ENCODE data around the gene DLG2. TPM values are rescaled to one million over a fixed set of nuclear protein-coding genes. Genes with fewer than 3 reads are reported as not detected.

The DLG2 gene
- total RNA-seq, 1 experiment from 2014 or later: 17.5 TPM

DNA sequence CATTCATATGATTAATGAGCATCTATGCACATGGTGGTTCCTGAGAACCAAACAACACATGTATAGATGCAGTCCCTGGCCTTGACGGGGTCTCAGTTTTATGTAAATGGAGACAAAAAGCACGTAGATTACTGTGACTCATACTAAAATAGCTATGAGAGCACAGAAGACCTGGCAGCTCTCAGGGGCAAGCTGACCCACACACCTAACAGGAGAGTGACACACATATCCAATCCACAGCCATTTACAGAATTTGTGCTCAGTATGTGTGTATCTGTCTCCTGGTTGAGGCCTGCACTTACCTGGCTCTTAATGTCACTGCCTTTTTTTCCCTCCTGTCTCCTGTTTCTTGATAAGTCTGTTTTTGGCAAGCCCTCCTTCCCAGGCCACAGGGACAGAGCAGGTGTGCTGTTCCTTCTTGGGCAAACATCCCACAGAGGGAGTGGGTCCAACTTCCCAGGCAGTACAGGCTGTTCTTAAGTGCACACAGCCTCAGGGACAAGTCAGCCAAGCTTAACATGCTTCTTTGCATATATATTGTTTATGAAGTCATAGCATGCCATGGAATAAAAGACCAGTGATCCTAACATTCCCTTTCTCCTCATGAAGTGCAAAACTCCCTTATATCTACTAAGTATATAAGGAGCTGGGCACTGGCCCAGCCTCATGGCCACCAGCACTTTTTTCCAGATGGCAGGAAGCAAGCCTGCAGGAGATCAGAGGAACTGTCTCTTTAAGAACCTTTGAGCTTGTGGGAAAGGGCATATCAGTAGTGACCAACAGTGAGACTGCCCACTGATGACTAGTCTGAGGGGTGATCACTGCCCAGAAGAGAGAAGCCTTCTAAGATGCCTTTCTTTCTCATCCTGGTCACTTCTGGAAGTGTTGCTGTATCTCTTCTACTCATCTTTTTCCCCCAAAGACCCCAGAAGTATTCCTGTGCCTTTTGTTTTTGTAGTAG is 2216.3 kb downstream of the DLG2 start:
- H3K27me3 Mint-ChIP-seq (ENCODE audit: low read depth): no peaks in the 10 kb centered on the region
- H3K9me3 Mint-ChIP-seq: peaks cover 17% of the 10 kb centered on the region
- DNase-seq (ENCODE audit: low spot score): no peak
- no peak overlapping the region for H3K4me3 Mint-ChIP-seq
- TF ChIP-seq, protein P1, sequence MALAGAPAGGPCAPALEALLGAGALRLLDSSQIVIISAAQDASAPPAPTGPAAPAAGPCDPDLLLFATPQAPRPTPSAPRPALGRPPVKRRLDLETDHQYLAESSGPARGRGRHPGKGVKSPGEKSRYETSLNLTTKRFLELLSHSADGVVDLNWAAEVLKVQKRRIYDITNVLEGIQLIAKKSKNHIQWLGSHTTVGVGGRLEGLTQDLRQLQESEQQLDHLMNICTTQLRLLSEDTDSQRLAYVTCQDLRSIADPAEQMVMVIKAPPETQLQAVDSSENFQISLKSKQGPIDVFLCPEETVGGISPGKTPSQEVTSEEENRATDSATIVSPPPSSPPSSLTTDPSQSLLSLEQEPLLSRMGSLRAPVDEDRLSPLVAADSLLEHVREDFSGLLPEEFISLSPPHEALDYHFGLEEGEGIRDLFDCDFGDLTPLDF (CRISPR knock-in tag; IDR thresholded peaks at IDR 0.05): no peak
- CTCF ChIA-PET: interaction anchor here (0.6 to 1.2 kb wide), 3 partner anchors 13 to 312 kb away, joined by 3 to 6 read pairs (median 3); no protein-coding TSS in a partner anchor
- POLR2A ChIA-PET: no interaction called here
- H3K36me3 Mint-ChIP-seq: no peaks in the 10 kb centered on the region
- H3K4me1 Mint-ChIP-seq: peaks cover 8% of the 10 kb centered on the region; the same call in 1 of the 2 replicates
- H3K27ac Mint-ChIP-seq: no peak overlapping the region
- peak; percentile 76 for ATAC-seq

DNA sequence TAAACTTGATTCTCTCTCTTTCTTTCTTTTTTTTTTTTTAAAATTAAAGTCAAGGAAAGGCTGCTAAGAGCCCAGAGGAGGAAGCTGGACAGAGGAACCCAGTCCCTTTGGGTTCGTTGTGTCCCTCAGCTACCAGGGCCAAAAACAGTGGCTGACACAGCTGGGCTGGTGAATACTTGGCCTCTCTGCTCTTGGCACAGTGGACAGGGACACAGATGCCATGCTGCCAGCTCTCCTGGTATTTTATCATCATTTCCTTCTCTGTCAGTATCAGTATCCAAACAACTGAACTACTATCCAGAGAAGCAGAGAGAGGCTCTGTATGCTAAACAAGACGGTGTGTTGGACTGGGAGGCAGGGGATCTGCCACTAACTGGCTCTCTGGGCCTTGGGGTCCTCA is 2217.3 kb downstream of the DLG2 start:
- H3K4me1 Mint-ChIP-seq: peaks cover 8% of the 10 kb centered on the region; the same call in 1 of the 2 replicates
- H3K9me3 Mint-ChIP-seq: peaks cover 11% of the 10 kb centered on the region
- no peaks in the 10 kb centered on the region for H3K27me3 Mint-ChIP-seq (ENCODE audit: low read depth)
- no peaks in the 10 kb centered on the region for H3K36me3 Mint-ChIP-seq
- no peak overlapping the region for H3K4me3 Mint-ChIP-seq
- ATAC-seq (no peak), DNase-seq (ENCODE audit: low spot score) (no peak)
- ChIA-PET POLR2A (no interaction called here), CTCF (interaction anchor here (1.6 kb wide), 1 partner anchor 117 kb away, joined by 4 read pairs; no protein-coding TSS in a partner anchor)
- no peak overlapping the region for H3K27ac Mint-ChIP-seq
- TF ChIP-seq, protein P2, sequence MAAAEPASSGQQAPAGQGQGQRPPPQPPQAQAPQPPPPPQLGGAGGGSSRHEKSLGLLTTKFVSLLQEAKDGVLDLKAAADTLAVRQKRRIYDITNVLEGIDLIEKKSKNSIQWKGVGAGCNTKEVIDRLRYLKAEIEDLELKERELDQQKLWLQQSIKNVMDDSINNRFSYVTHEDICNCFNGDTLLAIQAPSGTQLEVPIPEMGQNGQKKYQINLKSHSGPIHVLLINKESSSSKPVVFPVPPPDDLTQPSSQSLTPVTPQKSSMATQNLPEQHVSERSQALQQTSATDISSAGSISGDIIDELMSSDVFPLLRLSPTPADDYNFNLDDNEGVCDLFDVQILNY (CRISPR knock-in tag; IDR thresholded peaks at IDR 0.05): no peak
- TF ChIP-seq RORB (CRISPR knock-in tag; IDR thresholded peaks at IDR 0.05) (no peak), ZNF138 (CRISPR knock-in tag; conservative IDR thresholded peaks at IDR 0.05) (no peak), CREM (CRISPR knock-in tag; IDR thresholded peaks at IDR 0.05) (no peak)
- TF ChIP-seq, protein P3, sequence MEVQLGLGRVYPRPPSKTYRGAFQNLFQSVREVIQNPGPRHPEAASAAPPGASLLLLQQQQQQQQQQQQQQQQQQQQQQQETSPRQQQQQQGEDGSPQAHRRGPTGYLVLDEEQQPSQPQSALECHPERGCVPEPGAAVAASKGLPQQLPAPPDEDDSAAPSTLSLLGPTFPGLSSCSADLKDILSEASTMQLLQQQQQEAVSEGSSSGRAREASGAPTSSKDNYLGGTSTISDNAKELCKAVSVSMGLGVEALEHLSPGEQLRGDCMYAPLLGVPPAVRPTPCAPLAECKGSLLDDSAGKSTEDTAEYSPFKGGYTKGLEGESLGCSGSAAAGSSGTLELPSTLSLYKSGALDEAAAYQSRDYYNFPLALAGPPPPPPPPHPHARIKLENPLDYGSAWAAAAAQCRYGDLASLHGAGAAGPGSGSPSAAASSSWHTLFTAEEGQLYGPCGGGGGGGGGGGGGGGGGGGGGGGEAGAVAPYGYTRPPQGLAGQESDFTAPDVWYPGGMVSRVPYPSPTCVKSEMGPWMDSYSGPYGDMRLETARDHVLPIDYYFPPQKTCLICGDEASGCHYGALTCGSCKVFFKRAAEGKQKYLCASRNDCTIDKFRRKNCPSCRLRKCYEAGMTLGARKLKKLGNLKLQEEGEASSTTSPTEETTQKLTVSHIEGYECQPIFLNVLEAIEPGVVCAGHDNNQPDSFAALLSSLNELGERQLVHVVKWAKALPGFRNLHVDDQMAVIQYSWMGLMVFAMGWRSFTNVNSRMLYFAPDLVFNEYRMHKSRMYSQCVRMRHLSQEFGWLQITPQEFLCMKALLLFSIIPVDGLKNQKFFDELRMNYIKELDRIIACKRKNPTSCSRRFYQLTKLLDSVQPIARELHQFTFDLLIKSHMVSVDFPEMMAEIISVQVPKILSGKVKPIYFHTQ (CRISPR knock-in tag; IDR thresholded peaks at IDR 0.05): no peak

DNA sequence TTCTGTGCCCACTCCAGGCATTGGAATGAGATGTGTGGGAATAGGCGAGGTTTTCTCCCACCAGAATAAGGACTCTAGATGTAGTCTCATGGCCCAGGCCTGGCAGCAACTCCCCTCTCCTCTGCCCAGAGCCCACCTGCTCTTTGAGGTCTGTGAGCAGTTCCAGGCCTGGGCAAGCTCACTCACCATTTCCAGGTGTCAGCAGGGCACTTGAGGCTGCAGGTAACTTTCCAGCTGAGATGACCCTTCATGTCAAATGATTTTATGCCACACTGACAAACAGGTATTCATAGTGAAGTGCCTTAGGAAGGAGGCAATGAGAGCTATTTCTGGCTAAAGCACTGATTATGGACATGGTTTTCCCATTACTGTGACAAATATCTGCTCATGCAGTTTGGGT is 2217.7 kb downstream of the DLG2 start:
- Mint-ChIP-seq H3K4me3 (no peak overlapping the region), H3K36me3 (no peaks in the 10 kb centered on the region), H3K27ac (no peak overlapping the region), H3K9me3 (peaks cover 7% of the 10 kb centered on the region), H3K4me1 (peaks cover 8% of the 10 kb centered on the region; the same call in 1 of the 2 replicates), H3K27me3 (ENCODE audit: low read depth) (no peaks in the 10 kb centered on the region)
- ChIA-PET CTCF (interaction anchor here (0.6 to 1.6 kb wide), 2 partner anchors 117 to 925 kb away, joined by 3 to 4 read pairs; no protein-coding TSS in a partner anchor), POLR2A (no interaction called here)
- ATAC-seq (no peak), DNase-seq (ENCODE audit: low spot score) (no peak)
- TF ChIP-seq, protein P2 (CRISPR knock-in tag; IDR thresholded peaks at IDR 0.05): no peak
- TF ChIP-seq, protein P4, sequence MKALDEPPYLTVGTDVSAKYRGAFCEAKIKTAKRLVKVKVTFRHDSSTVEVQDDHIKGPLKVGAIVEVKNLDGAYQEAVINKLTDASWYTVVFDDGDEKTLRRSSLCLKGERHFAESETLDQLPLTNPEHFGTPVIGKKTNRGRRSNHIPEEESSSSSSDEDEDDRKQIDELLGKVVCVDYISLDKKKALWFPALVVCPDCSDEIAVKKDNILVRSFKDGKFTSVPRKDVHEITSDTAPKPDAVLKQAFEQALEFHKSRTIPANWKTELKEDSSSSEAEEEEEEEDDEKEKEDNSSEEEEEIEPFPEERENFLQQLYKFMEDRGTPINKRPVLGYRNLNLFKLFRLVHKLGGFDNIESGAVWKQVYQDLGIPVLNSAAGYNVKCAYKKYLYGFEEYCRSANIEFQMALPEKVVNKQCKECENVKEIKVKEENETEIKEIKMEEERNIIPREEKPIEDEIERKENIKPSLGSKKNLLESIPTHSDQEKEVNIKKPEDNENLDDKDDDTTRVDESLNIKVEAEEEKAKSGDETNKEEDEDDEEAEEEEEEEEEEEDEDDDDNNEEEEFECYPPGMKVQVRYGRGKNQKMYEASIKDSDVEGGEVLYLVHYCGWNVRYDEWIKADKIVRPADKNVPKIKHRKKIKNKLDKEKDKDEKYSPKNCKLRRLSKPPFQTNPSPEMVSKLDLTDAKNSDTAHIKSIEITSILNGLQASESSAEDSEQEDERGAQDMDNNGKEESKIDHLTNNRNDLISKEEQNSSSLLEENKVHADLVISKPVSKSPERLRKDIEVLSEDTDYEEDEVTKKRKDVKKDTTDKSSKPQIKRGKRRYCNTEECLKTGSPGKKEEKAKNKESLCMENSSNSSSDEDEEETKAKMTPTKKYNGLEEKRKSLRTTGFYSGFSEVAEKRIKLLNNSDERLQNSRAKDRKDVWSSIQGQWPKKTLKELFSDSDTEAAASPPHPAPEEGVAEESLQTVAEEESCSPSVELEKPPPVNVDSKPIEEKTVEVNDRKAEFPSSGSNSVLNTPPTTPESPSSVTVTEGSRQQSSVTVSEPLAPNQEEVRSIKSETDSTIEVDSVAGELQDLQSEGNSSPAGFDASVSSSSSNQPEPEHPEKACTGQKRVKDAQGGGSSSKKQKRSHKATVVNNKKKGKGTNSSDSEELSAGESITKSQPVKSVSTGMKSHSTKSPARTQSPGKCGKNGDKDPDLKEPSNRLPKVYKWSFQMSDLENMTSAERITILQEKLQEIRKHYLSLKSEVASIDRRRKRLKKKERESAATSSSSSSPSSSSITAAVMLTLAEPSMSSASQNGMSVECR (CRISPR knock-in tag; IDR thresholded peaks at IDR 0.05; ENCODE audit: borderline replicate concordance): no peak
- TF ChIP-seq, protein P5, sequence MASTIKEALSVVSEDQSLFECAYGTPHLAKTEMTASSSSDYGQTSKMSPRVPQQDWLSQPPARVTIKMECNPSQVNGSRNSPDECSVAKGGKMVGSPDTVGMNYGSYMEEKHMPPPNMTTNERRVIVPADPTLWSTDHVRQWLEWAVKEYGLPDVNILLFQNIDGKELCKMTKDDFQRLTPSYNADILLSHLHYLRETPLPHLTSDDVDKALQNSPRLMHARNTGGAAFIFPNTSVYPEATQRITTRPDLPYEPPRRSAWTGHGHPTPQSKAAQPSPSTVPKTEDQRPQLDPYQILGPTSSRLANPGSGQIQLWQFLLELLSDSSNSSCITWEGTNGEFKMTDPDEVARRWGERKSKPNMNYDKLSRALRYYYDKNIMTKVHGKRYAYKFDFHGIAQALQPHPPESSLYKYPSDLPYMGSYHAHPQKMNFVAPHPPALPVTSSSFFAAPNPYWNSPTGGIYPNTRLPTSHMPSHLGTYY (CRISPR knock-in tag; IDR thresholded peaks at IDR 0.05): no peak
- TF ChIP-seq MXD4 (CRISPR knock-in tag; IDR thresholded peaks at IDR 0.05; ENCODE audit: borderline replicate concordance): no peak
- TF ChIP-seq, protein P6, sequence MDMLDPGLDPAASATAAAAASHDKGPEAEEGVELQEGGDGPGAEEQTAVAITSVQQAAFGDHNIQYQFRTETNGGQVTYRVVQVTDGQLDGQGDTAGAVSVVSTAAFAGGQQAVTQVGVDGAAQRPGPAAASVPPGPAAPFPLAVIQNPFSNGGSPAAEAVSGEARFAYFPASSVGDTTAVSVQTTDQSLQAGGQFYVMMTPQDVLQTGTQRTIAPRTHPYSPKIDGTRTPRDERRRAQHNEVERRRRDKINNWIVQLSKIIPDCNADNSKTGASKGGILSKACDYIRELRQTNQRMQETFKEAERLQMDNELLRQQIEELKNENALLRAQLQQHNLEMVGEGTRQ (CRISPR knock-in tag; IDR thresholded peaks at IDR 0.05): no peak
- no peak for TF ChIP-seq OVOL2 (CRISPR knock-in tag; IDR thresholded peaks at IDR 0.05; ENCODE audit: borderline replicate concordance)
- no peak for TF ChIP-seq CREB1 (CRISPR knock-in tag; IDR thresholded peaks at IDR 0.05)
- no peak for TF ChIP-seq SMAD3 (CRISPR knock-in tag; IDR thresholded peaks at IDR 0.05; ENCODE audit: borderline replicate concordance)
- TF ChIP-seq ELF4 (CRISPR knock-in tag; IDR thresholded peaks at IDR 0.05; ENCODE audit: low read depth): no peak

Data from WTC11 (cell line).